A673 (cell line): ENCODE results near the gene SLC15A4. TPM values are rescaled to one million over a fixed set of nuclear protein-coding genes. Genes with fewer than 3 reads are reported as not detected.

Experiments
- BruUV-seq: library from RNA; stranded (reverse); fragments of 400-500 nt; replicated peaks from 2 replicates; lab custom pipeline; 2021; lab: Mats Ljungman, UMichigan
- CTCF ChIA-PET: fragments of 300-600 bp; sonication (Branson Sonifier 250); formaldehyde crosslinking; loops from one replicate; lab custom pipeline; 2022; ENCODE audit warnings: antibody characterized with exemption; lab: Charles Lee
- POLR2A ChIA-PET: fragments of 300-600 bp; sonication (Branson Sonifier 250); formaldehyde crosslinking; loops from one replicate; lab custom pipeline; 2022; ENCODE audit warnings: antibody characterized with exemption; ENCODE audit not compliant: low non-redundant PET; lab: Charles Lee
- DNase-seq: peaks from one replicate; pipeline ENCODE4 v3.0.0-alpha.2; 2015; ENCODE audit warnings: low spot score
- H3K27ac ChIP-seq: fragments of 200-600 bp; sonication (generic); 2 replicates; pipeline ENCODE4 v1.5.1; 2016; ENCODE audit warnings: mixed run types, low read depth, mild to moderate bottlenecking, mixed read lengths, antibody characterized with exemption, low read length; ENCODE audit not compliant: poor library complexity, severe bottlenecking
- H3K27me3 ChIP-seq: fragments of 200-600 bp; sonication (generic); replicated peaks from 2 replicates; pipeline ENCODE4 v1.6.1; 2017; ENCODE audit warnings: mixed run types, low read depth, mild to moderate bottlenecking, mixed read lengths, antibody characterized with exemption, low read length; ENCODE audit not compliant: insufficient read depth, poor library complexity
- H3K36me3 ChIP-seq: fragments of 200-600 bp; sonication (generic); 2 replicates; pipeline ENCODE4 v1.6.1; 2016; ENCODE audit warnings: mixed run types, mild to moderate bottlenecking, mixed read lengths, antibody characterized with exemption, low read length; ENCODE audit not compliant: insufficient read depth, poor library complexity, severe bottlenecking
- H3K4me1 ChIP-seq: fragments of 200-600 bp; sonication (generic); 2 replicates; pipeline ENCODE4 v1.6.1; 2017; ENCODE audit warnings: mixed run types, mild to moderate bottlenecking, mixed read lengths, antibody characterized with exemption, low read length; ENCODE audit not compliant: insufficient read depth, poor library complexity, severe bottlenecking
- H3K4me3 ChIP-seq: fragments of 200-600 bp; sonication (generic); 2 replicates; pipeline ENCODE4 v1.5.1; 2016; ENCODE audit warnings: low read depth, mixed run types, mild to moderate bottlenecking, mixed read lengths, low read length; ENCODE audit not compliant: poor library complexity, severe bottlenecking
- H3K9me3 ChIP-seq: fragments of 200-600 bp; sonication (generic); 2 replicates; pipeline ENCODE4 v1.6.1; 2016; ENCODE audit warnings: mixed run types, low read depth, mild to moderate bottlenecking, mixed read lengths, antibody characterized with exemption, low read length; ENCODE audit not compliant: poor library complexity, severe bottlenecking
- EZH2 ChIP-seq: fragments of 200-600 bp; sonication (generic); IDR thresholded peaks from 2 replicates; pipeline ENCODE4 v1.6.1; 2017; ENCODE audit warnings: borderline replicate concordance, low read depth, mild to moderate bottlenecking, mixed read lengths, antibody characterized with exemption, low read length; ENCODE audit not compliant: poor library complexity, severe bottlenecking
- intact Hi-C: fragments of 100-400 bp; cut with micrococcal nuclease; formaldehyde crosslinking; loops from one replicate; pipeline ENCODE4 v1.10.0; 2022; ENCODE audit not compliant: unreplicated experiment
- total RNA-seq: library from RNA; stranded (reverse); gene quantifications from 2 replicates; pipeline ENCODE4 v1.2.3, GENCODE V29; 2021
- TF ChIP-seq, protein P1 (sequence below): fragments of 300-800, 200-600 bp; sonication (generic); conservative IDR thresholded peaks from 2 replicates; pipeline ENCODE4 v1.5.1; 2017; ENCODE audit warnings: low read depth, mild to moderate bottlenecking, antibody characterized with exemption, low read length, moderate library complexity, mixed read lengths

The SLC15A4 gene
- total RNA-seq, 1 experiment from 2014 or later: 20.3 TPM

- no peak overlapping the region for H3K4me3 ChIP-seq
- intact Hi-C loops: no loop called here
- no peaks in the 10 kb centered on the region for H3K4me1 ChIP-seq
- TF ChIP-seq, protein P1, sequence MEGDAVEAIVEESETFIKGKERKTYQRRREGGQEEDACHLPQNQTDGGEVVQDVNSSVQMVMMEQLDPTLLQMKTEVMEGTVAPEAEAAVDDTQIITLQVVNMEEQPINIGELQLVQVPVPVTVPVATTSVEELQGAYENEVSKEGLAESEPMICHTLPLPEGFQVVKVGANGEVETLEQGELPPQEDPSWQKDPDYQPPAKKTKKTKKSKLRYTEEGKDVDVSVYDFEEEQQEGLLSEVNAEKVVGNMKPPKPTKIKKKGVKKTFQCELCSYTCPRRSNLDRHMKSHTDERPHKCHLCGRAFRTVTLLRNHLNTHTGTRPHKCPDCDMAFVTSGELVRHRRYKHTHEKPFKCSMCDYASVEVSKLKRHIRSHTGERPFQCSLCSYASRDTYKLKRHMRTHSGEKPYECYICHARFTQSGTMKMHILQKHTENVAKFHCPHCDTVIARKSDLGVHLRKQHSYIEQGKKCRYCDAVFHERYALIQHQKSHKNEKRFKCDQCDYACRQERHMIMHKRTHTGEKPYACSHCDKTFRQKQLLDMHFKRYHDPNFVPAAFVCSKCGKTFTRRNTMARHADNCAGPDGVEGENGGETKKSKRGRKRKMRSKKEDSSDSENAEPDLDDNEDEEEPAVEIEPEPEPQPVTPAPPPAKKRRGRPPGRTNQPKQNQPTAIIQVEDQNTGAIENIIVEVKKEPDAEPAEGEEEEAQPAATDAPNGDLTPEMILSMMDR: no peak
- no peak for TF ChIP-seq EZH2
- no peak for DNase-seq
- no peaks in the 10 kb centered on the region for H3K36me3 ChIP-seq
- H3K27ac ChIP-seq: no peak overlapping the region
- CTCF ChIA-PET: no interaction called here
- H3K9me3 ChIP-seq: no peaks in the 10 kb centered on the region
- no TSS peak for BruUV-seq
- peaks cover 9% of the 10 kb centered on the region for H3K27me3 ChIP-seq
- POLR2A ChIA-PET: no interaction called here
Measured at GRCh38 chr12:128844031-128844635, 20.4 kb upstream of the SLC15A4 start.

DNA sequence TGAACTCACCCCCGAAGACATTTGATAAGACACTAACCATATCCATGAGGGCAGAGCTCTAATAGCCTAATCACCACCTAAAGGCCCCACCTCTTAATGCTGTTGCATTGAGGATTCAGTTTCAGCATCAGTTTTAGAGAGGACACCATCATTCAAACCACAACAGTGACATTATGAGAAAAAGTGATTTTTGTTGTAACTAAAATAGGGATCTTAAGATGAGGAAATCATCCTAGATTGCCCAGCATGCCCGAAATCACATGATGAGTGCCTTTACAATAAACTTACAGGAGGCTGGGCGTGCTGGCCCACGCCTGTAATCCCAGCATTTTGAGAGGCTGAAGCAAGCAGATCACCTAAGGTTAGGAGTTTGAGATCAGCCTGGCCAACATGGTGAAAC lies 19.8 kb upstream of the SLC15A4 start:
- H3K4me3 ChIP-seq: no peak overlapping the region
- intact Hi-C loops: no loop called here
- no peak overlapping the region for H3K27ac ChIP-seq
- TF ChIP-seq, protein P1: no peak
- no peak for TF ChIP-seq EZH2
- no peak for DNase-seq
- no TSS peak for BruUV-seq
- ChIA-PET CTCF (no interaction called here), POLR2A (no interaction called here)
- no peaks in the 10 kb centered on the region for H3K4me1 ChIP-seq
- no peaks in the 10 kb centered on the region for H3K36me3 ChIP-seq
- no peaks in the 10 kb centered on the region for H3K9me3 ChIP-seq
- H3K27me3 ChIP-seq: peaks cover 9% of the 10 kb centered on the region

DNA sequence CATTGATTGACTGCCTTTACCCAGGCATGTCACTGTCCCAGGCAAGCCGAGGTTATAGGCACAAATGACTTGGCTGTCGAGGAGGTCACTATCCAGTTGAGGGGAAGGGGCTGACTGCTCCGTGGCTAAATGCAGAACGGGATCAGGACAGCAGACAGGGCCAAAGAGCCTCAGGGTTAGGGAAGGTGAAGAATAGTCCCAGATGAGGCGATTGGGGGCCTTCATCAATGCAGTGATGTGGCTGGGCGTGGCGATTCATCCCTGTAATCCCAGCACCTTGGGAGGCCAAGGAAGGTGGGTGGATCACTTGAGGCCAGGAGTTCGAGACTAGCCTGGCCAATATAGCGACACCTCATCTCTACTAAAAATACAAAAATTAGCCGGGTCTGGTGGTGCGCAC lies 18.8 kb upstream of the SLC15A4 start:
- Histone ChIP-seq H3K27ac (no peak overlapping the region), H3K27me3 (peaks cover 9% of the 10 kb centered on the region), H3K4me1 (no peaks in the 10 kb centered on the region), H3K36me3 (no peaks in the 10 kb centered on the region), H3K4me3 (no peak overlapping the region), H3K9me3 (no peaks in the 10 kb centered on the region)
- no peak for DNase-seq
- POLR2A ChIA-PET: no interaction called here
- intact Hi-C loops: no loop called here
- CTCF ChIA-PET: no interaction called here
- TF ChIP-seq EZH2: no peak
- TF ChIP-seq, protein P1: no peak
- BruUV-seq: no TSS peak
